Measurements from ENCODE around the gene HNRNPCL1.
"Not testable (repeated sequence)": the region's sequence is repeated elsewhere in the genome, so short reads cannot be mapped to it uniquely, and the experiment has no call there.

GRCh38 chr1:12819061-12819460, 29.5 kb downstream of the HNRNPCL1 start:
- TF ChIP-seq CTCF, POLR2A (IDR thresholded peaks at IDR 0.05): not testable (repeated sequence)

All from right lobe of liver (tissue), 4 donors.